GM19452 (cell line): Measurements from ENCODE around the gene CCL15.
"Not testable (repeated sequence)": the region's sequence is repeated elsewhere in the genome, so short reads cannot be mapped to it uniquely, and the experiment has no call there.

Source experiments
- ATAC-seq: cut with Tn5 transposase; IDR thresholded peaks from one replicate; pipeline ENCODE4 v1.9.1; 2021; ENCODE audit not compliant: unreplicated experiment

The CCL15 gene

DNA sequence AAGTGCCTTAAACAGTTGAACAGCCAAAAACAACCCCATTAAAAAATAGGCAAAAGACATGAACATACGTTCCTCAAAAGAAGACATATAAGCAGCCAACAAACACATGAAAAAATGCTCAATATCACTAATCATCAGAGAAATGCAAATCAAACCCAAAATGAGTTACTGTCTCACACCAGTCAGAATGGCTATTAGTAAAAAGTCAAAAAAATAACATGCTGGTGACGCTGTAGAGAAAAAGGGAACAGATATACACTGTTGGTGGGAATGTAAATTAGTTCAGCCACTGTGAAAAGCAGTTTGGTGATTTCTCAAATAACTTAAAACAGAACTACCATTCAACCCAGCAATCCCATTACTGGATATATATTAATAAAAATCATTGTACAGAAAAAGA, 6.0 kb downstream of the CCL15 start:
- ATAC-seq: not testable (repeated sequence)

DNA sequence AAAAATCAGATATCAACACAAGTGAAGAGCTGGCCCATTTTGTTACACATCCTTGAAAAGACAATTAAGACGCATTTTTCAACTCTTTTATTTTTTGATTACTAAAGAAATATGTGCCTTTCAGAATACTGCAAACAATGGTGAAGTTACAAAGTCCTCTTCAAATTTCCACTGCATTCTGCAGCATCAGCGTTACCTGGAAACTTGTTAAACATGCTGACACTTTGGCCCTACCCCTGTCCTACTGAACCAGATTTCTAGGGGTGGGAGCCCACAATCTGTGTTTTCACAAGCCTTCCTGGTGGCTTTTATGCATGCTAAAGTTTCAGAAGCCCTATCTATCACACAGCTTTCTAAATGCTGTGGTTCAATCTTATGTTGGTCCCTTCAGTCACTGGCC, 10.3 kb downstream of the CCL15 start:
- no peak for ATAC-seq

DNA sequence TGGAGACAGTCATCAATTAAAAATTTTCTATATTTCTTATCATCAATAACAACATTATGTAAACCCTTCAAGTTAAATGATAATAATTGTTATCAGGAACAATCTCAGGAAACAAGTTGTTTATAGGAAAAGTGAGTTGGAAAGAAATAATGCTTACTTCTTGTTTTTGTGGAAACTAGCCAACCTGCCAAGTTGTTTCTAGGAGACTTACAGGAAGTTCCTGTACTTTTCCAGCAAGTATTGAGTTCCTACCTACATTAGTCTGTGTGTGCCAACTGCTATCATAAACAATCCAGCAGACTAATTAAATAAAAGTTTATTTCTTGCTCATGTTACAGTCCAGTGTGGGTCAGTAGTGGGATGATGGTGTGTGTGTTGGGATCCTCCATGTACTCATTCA, 13.2 kb downstream of the CCL15 start:
- no peak for ATAC-seq

DNA sequence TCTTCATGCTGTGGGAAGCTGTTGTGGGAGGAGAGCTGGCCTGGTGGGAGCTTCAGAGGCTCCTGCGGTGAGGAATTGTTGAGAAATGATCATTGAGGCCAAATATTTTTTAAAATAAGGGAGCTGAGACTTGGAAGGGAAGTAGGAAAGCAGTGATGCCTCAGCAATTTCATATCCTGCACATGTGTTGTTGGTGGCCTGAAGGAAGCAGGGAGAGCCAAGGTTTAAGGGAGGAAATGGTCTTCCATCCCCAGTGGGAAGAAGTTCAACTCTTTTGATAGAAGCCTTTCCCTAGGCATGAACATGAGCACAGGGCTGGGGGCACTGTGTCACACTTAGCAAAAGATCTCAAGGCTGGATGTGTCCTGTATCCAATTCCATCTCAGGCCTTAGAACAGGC, 14.7 kb downstream of the CCL15 start, which contains the start of gene CCL14:
CCL14 (minus strand) TSS at position 87 of the 400 bp plus-strand sequence; CDS start at position 7, 80 bp downstream.
- ATAC-seq: no peak

DNA sequence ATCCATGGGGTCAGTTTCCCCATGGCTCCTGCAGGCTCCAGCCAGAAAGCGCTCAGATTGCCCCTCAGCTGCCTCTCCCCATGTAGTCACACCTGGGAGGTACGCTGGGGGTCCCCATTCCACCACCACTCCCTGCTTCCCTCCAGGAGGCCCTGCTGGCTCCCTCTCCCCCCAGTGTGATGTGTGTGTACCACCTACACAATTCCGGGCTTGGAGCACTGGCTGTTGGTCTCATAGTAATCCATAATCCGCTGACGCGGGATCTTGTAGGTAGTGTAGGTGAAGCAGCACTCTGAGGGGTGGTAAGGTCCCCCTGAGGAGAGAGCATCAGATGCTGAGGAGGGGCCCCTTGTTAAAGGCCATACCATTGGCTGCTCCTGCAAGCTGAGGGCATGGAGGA, 17.2 kb downstream of the CCL15 start:
- ATAC-seq: no peak

DNA sequence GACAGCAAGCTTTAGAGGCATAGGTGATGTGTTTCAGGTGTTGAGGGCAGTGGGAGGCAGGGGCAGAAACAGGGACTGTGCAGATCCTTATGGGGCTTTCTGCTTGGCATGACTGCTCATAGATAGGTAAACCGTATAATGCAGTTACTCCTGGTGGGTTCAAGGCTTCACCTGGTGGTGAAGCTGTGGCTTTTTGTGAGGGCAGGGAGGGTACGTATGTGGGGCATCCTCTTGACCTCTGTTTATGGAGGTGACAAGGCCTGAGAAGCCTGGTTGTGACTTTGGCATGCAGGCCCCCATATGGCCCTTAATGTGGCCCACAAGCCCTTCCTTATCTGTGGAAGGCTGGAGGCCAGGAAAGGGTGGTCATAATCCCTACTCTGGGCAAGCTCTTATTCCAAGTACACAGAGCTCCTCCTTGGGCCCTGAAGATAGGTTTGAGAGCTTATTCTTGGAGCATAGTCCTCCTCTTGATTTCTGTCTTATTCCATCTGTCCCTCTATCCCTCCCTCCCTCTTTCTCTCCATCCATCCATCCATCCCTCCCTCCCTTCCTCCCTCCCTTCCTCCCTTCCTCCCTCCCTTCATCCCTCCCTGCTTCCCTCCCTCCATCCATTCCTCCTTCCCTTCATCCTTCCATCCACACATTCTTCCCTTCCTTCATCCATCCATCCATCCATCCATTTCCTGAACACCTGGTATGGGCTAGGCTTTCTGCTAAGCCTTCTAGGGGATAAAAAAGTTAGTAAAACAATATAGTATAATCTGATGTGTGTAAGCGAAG, 18.8 kb downstream of the CCL15 start:
- no peak for ATAC-seq

DNA sequence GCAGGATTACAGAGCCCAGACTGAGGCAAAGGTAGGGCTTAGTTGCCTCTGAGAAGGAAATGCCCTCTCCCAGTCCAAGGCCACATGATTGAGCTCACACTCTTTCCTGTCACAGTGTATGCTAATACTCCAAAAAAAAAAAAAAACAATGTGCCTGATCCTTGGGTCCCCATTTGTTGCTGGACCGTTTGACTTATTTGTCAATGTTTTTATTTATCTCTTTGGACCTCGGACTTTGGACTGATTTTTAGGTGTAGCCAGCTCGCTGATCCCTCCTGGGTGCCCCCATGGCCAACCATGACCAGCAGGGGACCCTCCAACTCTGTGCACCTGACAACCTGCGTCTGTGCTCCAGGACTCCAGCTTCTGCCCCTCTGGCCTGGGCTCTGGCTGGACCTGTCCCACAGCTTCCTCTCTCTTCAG, 19.4 kb downstream of the CCL15 start:
- ATAC-seq: no peak

DNA sequence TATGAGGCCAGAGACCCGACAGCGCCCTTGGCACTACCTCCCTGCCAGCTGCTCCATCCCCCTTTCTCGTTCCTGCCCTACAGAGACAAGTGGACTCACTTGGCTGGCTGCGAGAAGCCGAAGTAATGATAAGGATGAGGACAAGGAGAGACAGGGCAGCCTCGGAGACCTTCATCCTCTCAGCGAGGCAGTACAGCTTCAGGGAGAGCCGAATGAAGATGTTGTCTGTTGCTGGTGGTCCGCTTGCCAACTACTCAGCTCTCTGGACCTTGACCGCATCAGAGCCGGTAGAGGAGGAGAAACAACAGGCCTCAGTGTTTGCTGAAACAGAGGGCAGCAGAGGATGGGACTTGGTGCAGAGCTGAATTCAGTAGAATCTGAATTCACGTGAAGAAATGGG, 20.1 kb downstream of the CCL15 start, which contains the start of gene CCL16:
CCL16 (minus strand) TSS at position 252 of the 400 bp plus-strand sequence; CDS start at position 175, 77 bp downstream.
- ATAC-seq: no peak

DNA sequence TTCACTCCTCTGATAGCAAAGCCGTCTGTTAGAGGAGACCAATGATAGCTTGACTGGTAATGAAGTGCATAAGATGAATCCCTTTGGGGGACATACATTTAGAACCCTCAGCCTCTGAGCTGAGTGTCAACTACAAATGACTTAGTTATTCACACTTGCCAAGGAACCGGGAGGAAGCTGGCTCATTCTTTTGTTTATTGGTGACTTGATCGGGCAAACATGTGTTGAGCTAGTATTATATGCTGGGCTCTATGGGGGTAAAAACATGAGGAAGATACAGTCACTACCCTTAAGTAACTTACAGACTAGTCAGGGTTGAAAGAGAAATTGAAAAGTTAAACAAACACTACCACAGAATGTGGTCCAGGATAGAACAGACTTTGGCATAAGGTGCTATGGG, 23.0 kb downstream of the CCL15 start:
- no peak for ATAC-seq

DNA sequence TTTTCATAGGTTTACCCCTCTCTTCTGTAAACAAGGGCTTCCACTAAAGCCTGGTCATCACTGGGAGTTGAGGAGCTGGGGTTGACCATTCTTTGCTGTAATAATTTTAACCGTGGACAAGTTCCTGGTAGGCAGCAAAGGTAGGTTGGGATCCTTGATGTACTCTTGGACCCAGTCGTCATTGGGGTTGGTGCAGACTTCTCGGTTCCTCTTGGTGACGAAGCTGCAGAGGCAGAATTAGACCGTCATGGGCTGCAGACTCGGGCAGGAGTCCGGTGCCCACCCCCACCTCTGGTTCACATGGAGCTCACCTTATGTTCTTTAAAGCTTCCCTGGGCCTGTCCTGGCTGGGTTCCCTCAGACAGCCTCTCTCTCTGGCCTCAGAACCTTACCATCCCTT, 23.8 kb downstream of the CCL15 start:
- ATAC-seq: no peak

DNA sequence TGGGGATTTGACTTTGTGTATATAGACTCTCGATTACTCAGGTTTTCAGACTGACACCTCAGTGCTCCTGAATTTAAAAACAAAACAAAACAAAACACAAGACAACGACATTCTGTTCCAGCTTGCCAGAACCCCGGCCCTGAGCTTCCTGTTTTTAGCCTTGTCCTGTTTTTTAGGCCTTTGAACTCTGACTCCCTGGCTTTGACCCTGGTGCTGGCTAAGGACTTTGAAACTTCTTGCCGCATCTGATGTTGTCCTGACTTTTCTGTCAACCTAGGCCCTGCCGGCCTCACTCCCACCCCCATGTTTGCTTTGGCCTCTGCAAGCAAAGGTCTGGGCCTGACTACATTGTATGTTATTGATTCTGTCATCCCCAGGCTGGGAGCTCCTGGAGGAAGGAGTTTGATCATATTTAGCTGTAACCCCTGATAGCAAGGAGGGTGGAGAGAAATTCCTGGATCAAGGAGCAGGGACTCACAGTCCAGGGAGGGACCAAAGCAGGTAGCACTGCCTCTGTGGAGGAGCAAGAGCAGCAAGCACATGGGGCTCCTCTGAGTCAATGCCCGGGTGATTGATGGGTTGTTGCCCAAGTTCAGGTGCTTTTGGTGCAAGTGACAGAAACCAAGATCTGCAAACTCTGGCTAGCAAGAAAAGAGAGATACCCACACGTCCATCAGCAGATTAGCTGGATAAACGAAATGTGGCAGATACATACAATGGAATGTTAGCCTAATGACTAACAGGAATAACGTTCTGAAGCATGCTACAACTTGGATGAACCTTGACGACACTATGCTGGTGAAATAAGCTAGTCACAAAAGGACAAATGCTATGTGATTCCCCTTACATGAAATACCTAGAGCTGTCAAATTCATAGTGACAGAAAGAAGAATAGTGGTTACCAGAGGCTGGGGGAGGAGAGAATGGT, 27.8 kb downstream of the CCL15 start:
- no peak for ATAC-seq

DNA sequence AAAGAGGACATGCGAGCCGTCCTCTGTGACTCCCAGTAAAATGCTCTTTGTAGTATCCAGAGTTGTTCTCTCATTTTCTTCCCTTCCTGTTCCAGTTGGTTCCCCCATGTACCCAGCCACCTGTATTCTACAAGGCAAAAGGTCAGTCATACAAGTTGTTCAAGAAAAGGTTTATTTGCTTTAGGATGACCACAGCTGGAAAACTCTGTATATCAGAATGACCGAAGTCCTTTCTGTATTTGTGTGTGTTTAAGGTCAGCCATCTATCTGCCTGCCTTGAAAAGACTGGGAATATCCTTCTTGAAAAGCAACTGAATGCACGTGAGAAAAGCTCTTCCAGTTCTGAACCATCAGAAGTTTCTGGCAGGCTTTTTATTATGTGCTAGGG, 28.4 kb downstream of the CCL15 start:
- no peak for ATAC-seq

DNA sequence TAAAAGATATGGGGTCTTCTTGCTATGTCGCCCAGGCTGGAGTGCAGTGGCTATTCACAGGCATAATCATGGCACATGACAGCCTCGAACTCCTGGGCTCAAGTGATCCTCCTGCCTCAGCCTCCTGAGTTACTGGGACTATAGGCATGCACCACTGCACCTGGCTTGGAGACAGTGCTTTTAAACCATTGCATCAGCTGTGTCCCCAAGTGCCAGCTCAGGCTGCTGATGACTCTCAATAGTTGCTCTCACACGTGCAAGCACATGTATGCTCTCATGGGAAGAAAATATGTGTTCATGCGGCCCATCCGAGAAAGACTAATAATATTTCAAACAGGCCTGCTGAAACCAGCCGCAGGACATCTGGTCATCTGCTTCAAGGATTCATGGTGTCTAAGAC, 28.8 kb downstream of the CCL15 start:
- no peak for ATAC-seq

DNA sequence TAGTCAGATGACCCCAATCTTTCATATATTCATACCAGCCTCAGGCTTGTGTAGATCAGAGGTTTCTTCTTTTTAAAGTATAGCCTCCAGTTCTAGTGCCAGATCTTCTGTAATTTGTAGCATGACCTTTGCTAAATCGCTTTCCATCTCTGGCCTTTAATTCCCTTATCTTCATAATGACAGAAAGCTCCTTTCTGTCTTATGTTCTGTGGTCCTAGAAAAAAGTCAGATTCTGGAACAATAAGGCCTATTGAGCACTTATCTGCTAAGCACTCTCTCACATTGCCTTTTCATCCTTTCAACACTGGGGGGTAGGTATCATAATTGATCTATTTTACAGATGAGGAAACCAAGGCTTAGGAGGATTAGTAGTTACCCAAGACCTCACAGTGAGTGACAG, 29.3 kb downstream of the CCL15 start:
- no peak for ATAC-seq

DNA sequence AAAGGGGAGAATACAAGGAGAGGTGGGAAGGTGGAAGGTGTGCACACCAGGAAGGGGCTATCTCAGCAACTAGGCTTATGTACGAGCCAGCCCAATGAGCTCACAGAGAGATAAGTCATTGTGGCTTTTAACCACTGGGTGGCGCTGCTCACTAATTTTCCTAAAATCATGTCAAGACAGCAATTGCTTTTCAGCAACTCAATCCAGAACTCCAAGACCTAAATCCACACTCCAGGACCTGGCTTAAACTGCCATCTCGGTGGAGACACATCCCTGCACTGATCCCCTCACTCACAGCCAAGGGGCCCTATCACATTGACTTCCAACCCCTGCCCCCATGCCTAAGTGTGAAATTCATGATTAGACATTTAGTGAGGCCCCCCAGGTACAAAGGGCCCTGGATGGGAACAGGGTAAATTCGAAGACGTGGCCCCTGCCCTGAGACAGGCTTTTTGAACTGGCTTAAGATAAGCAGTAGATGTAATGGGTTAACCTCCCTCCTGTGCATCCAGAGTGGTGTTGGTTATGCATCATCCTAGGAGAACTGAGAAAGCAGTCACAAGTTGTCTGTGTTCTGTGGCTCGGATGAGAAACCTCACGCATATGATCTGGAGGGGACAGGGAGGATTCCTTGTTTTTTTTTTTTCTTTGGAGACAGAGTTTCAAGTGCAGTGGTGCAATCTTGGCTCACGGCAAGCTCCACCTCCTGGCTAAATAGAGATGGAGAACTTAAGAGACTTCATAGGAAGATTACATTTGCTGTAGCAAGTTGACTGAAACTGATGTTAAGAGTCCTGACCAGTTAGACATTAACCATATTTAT, 31.6 kb downstream of the CCL15 start:
- no peak for ATAC-seq

DNA sequence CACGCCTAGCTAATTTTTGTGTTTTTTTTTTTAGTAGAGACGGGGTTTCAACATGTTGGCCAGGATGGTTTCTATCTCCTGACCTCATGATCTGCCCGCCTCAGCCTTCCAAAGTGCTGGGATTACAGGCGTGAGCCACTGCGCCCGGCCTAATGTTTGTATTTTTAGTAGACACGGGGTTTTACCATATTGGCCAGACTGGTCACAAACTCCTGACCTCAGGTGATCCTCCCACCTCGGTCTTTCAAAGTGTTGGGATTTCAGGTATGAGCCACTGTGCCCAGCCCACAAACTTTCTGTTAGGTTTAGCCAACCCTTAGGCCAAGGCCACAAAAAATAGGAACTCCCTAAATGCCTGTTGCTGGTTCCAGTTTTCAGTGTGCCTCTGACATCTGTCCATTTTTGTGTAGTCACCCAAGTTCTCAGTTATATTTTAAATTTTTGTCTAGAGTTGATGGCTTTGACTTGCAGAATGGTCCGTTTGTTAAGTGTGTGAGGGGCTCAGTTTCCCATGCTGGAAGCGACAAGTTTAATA, 32.8 kb downstream of the CCL15 start:
- ATAC-seq: no peak

DNA sequence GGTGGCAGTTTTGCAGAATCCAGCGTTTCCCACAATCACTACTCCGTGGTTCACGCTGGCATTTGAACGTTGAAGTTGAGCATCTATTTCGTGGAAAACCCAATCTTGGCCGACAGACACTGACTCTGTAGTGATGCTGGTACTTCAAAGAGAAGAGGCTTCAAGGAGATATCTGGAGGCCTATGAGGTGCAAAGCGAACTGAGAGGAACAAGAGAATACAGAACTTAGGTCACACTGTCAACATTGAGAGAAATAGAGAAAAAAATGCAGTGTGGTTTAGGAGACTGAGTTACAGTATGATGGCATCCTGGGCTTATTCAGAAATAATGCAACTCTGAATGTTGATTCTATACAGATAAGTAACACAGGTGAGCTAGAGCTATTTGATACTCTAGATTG, 36.1 kb downstream of the CCL15 start:
- ATAC-seq: no peak

DNA sequence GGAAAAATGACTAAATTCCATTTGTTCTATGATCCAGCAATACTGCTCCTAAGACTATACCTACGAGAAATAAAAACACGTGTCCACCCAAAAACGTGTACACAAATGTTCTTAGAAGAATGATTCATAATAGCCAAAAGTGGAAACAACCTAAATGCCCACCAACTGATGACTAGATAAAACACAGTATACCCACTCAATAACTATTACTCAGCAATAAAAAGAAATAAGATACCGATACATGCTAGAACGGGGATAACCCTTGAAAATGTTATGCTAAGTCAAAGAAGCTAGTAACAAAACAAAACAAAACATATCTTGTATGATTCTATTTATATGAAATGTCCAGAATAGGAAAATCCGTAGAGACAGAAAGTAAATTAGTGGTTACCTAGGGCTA, 37.7 kb downstream of the CCL15 start:
- ATAC-seq: no peak

DNA sequence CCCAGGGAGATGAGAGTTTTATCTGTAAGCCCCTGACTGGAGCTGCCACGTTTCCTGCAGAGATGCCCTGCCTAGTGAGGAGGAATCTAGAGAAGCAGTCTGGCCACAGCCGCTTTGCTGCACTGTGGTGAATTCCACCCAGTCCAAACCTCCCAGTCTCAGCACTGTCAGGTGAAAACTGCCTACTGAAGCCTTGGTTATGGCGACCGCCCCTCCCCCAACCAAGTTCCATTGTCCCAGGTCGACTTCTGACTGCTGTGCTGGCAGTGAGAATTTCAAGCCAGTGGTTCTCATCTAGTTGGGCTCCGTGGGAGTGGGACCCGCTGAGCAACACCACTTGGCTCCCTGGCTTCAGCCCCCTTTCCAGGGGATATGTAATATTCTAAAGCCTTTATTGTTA, 47.6 kb downstream of the CCL15 start:
- no peak for ATAC-seq

DNA sequence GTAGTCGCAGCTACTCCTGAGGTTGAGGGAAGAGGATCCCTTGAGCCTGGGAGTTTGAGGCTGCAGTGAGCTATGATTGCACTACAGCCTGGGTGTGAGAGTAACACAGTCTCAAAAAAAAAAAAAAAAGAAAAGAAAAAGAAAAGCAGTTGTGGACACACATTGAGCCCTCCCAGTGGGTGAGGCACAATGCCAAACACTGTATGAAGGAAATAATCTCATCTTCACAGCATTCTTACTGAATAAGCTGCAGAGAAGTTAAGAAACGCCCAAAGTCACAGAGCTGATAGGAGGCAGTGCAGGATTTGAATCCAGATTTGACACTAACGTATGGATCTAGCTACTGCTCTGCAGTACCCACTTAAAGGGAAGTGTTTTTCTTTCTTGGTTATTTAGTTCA, 52.0 kb downstream of the CCL15 start:
- ATAC-seq: no peak

DNA sequence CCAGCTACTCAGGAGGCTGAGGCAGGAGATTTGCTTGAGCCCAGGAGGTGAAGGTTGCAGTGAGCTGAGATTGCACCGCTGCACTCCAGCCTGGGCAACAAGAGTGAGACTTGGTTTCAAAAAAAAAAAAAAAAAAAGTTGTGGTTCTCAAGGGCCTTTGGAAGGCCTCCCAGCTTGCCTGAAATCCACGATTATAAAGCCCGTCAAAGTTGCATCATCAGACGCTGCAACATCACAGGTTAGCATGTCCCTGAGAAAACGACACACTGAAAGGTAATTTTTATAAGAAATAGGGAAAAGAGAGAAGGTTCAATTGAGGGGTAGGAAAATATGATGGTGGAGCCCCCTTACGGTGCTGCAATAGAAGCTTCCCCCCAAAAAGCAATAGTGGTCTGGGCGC, 53.3 kb downstream of the CCL15 start:
- ATAC-seq: no peak
